ENCODE measurements around the gene SLC5A10. TPM values are rescaled to one million over a fixed set of nuclear protein-coding genes. Genes with fewer than 3 reads are reported as not detected.

SLC5A10 gene
- polyA plus RNA-seq, 1 of the 3 experiments (the other 2 are of a cell fraction): not detected

GRCh38 chr17:19013806-19014627 lies 62.1 kb downstream of the SLC5A10 start:
- Histone ChIP-seq H3K79me2 (ENCODE audit: insufficient read depth) (no peaks in the 10 kb centered on the region), H3K9ac (no peak overlapping the region), H3K9me3 (no peaks in the 10 kb centered on the region), H3K4me2 (no peak overlapping the region), H3K4me3 (ENCODE audit: low read depth in 2 of 2, low read length in 1 of 2) (no peak overlapping the region), H4K20me1 (ENCODE audit: insufficient read depth) (no peaks in the 10 kb centered on the region), H3F3A (replicated peaks; ENCODE audit: insufficient read depth) (no peaks in the 10 kb centered on the region), H3K36me3 (replicated peaks in 1 of 2; ENCODE audit: control insufficient read depth in 1 of 2, insufficient read depth in 2 of 2, low read length in 1 of 2) (no peaks in the 10 kb centered on the region), H3K27ac (ENCODE audit: low read depth in 2 of 2, low read length in 1 of 2) (no peak overlapping the region), H3K9me2 (no peaks in the 10 kb centered on the region), H2AFZ (ENCODE audit: low read depth) (no peak overlapping the region), H3K4me1 (ENCODE audit: control insufficient read depth in 1 of 2, insufficient read depth in 2 of 2, low read depth in 1 of 2, low read length in 1 of 2) (no peaks in the 10 kb centered on the region), H3K27me3 (ENCODE audit: insufficient read depth) (no peaks in the 10 kb centered on the region)
- no peak for DNase-seq
- POLR2A ChIA-PET: no interaction called here
- CTCF ChIA-PET: interaction anchor here (2.0 kb wide), 1 partner anchor 53 kb away, joined by 8 read pairs; no protein-coding TSS in a partner anchor
- no peak for TF ChIP-seq YY1 (IDR thresholded peaks at IDR 0.05; ENCODE audit: low read depth)
- TF ChIP-seq CTCF (IDR thresholded peaks at IDR 0.05): no peak
- TF ChIP-seq FOXM1 (IDR thresholded peaks at IDR 0.05; ENCODE audit: low read depth): no peak
- TF ChIP-seq SMC3 (IDR thresholded peaks at IDR 0.05; ENCODE audit: low read depth, low read length): no peak
- TF ChIP-seq POLR2AphosphoS5 (IDR thresholded peaks at IDR 0.05; ENCODE audit: low read depth, low read length): no peak
- TF ChIP-seq PBX3 (IDR thresholded peaks at IDR 0.05): no peak
- TF ChIP-seq TAF1 (IDR thresholded peaks at IDR 0.05; ENCODE audit: borderline replicate concordance, low read depth, low read length): no peak
- WGBS (ENCODE audit: low lambda C conversion rate): 98% methylated on average over 11 of the region's 11 CpGs

GRCh38 chr17:19014628-19015215 lies 62.8 kb downstream of the SLC5A10 start:
- POLR2A ChIA-PET: no interaction called here
- CTCF ChIA-PET: interaction anchor here (2.0 kb wide), 1 partner anchor 54 kb away, joined by 8 read pairs; no protein-coding TSS in a partner anchor

More at GRCh38 chr17:19014628-19015215, 62.8 kb downstream of the SLC5A10 start:
- Histone ChIP-seq H3K4me2 (no peak overlapping the region), H3K36me3 (replicated peaks in 1 of 2; ENCODE audit: control insufficient read depth in 1 of 2, insufficient read depth in 2 of 2, low read length in 1 of 2) (no peaks in the 10 kb centered on the region), H3K9me2 (no peaks in the 10 kb centered on the region), H3K27me3 (ENCODE audit: insufficient read depth) (no peaks in the 10 kb centered on the region), H3K79me2 (ENCODE audit: insufficient read depth) (no peaks in the 10 kb centered on the region), H2AFZ (ENCODE audit: low read depth) (no peak overlapping the region), H3K4me1 (ENCODE audit: control insufficient read depth in 1 of 2, insufficient read depth in 2 of 2, low read depth in 1 of 2, low read length in 1 of 2) (no peaks in the 10 kb centered on the region; a peak in 1 of 4 replicates), H3K9ac (no peak overlapping the region), H4K20me1 (ENCODE audit: insufficient read depth) (no peaks in the 10 kb centered on the region), H3F3A (replicated peaks; ENCODE audit: insufficient read depth) (no peaks in the 10 kb centered on the region), H3K4me3 (ENCODE audit: low read depth in 2 of 2, low read length in 1 of 2) (no peak overlapping the region), H3K9me3 (no peaks in the 10 kb centered on the region), H3K27ac (ENCODE audit: low read depth in 2 of 2, low read length in 1 of 2) (no peak overlapping the region)
- 92% methylated on average over 20 of the region's 29 CpGs for WGBS (ENCODE audit: low lambda C conversion rate)
- TF ChIP-seq USF2 (IDR thresholded peaks at IDR 0.05; ENCODE audit: borderline replicate concordance, low read depth, low read length) (no peak), CTCF (IDR thresholded peaks at IDR 0.05) (no peak), GABPA (IDR thresholded peaks at IDR 0.05; ENCODE audit: low read depth) (no peak), MAX (IDR thresholded peaks at IDR 0.05; ENCODE audit: low read depth) (no peak), CHD2 (IDR thresholded peaks at IDR 0.05; ENCODE audit: low read length, partially characterized antibody) (no peak), ZBTB33 (IDR thresholded peaks at IDR 0.05; ENCODE audit: borderline replicate concordance, low read depth) (no peak), TAF1 (IDR thresholded peaks at IDR 0.05; ENCODE audit: borderline replicate concordance, low read depth, low read length) (no peak), NRF1 (IDR thresholded peaks at IDR 0.05; ENCODE audit: low read depth, low read length) (no peak)
- DNase-seq: no peak
